Measurements from ENCODE around the gene ZFAND3. TPM values are rescaled to one million over a fixed set of nuclear protein-coding genes. Genes with fewer than 3 reads are reported as not detected.

The ZFAND3 gene
- total RNA-seq, 1 experiment from 2014 or later: 47.2 TPM

DNA sequence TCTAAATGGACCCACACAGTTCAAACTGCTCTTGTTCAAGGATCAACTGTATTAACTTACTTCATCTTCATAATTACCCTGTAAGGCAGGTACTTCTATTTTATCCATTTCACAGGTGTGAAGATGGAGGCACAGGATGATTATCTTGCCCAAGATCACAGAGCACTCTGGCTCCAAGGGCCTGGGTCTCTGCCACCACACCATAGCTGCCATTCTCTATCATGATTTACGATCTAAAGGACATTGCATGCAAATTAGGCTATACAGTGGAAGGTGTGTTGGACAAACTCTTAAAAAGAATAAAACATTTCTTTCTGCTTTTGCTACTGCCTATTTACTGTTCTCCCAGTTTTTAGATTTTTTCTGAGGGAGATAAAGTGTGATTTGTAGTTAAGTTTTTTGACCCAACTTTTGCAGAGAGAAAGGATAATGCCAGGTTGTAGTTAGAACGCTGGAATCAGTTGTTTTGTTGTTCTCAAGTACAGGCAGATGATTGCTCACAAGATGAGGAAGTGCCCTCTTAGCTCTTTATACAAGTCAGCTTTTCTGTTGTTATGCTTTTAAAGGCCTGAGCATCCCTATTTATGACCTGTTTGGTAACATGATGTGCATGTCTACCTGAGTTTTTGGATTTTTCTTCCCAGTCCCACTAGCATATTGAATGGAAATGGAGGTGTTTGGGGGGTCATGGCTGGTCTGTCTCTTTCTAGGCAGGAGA lies 247.9 kb downstream of the ZFAND3 start:
- ChIA-PET RAD21 (ENCODE audit: low non-redundant PET in 1 of 2, low total read pairs in 2 of 2, uncharacterized antibody in 2 of 2, unreplicated experiment in 2 of 2) (no interaction called here), CTCF (no interaction called here), POLR2A (no interaction called here)
- H3K27me3 ChIP-seq (ENCODE audit: insufficient read depth, low read length): no peaks in the 10 kb centered on the region
- ATAC-seq: no peak
- H3K79me2 ChIP-seq (ENCODE audit: insufficient read depth, low read length): no peaks in the 10 kb centered on the region; the same call in 1 of the 2 replicates
- no peaks in the 10 kb centered on the region for H3K4me1 ChIP-seq (ENCODE audit: control insufficient read depth in 1 of 2, insufficient read depth in 2 of 2, low read length in 2 of 2)
- DNase-seq (ENCODE audit: low read depth, low spot score): no peak
- no peak overlapping the region for H3K27ac ChIP-seq (ENCODE audit: low read depth, low read length)
- no peaks in the 10 kb centered on the region; the same call in 1 of the 2 replicates for H4K20me1 ChIP-seq (ENCODE audit: insufficient read depth)
- intact Hi-C loops (cut with micrococcal nuclease): no loop called here
- H3K36me3 ChIP-seq (ENCODE audit: control insufficient read depth in 1 of 2, insufficient read depth in 2 of 2, low read length in 2 of 2): peaks cover 0 to 3% of the 10 kb centered on the region in 2 experiments; a peak in 1 of 4 replicates
- no peak for TF ChIP-seq EZH2phosphoT487 (IDR thresholded peaks at IDR 0.05; ENCODE audit: borderline replicate concordance)
- no peak for TF ChIP-seq RAD21 (IDR thresholded peaks at IDR 0.05; ENCODE audit: low read depth)
- TF ChIP-seq SP1 (IDR thresholded peaks at IDR 0.05; ENCODE audit: low read depth): no peak
- TF ChIP-seq, protein P1, sequence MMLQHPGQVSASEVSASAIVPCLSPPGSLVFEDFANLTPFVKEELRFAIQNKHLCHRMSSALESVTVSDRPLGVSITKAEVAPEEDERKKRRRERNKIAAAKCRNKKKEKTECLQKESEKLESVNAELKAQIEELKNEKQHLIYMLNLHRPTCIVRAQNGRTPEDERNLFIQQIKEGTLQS (IDR thresholded peaks at IDR 0.05): no peak
- TF ChIP-seq CBX3 (IDR thresholded peaks at IDR 0.05; ENCODE audit: low read depth): no peak
- TF ChIP-seq POLR2A (IDR thresholded peaks at IDR 0.05; ENCODE audit: borderline replicate concordance, extremely low read depth, insufficient read depth, insufficient read length): no peak
- TF ChIP-seq YY1 (IDR thresholded peaks at IDR 0.05; ENCODE audit: extremely low read depth, insufficient replicate concordance, low read depth, low read length): no peak
- TF ChIP-seq EZH2 (IDR thresholded peaks at IDR 0.05): no peak
- no peak for TF ChIP-seq ZBTB33 (IDR thresholded peaks at IDR 0.05; ENCODE audit: extremely low read depth, insufficient replicate concordance, low read length)
- TF ChIP-seq CEBPB (IDR thresholded peaks at IDR 0.05; ENCODE audit: low read depth): no peak
- H3K9ac ChIP-seq (ENCODE audit: low read length): no peak overlapping the region
- H3K9me2 ChIP-seq (ENCODE audit: insufficient read depth): no peaks in the 10 kb centered on the region
- H3K4me2 ChIP-seq (ENCODE audit: low read length): no peak overlapping the region
- H3K9me3 ChIP-seq (ENCODE audit: control insufficient read depth in 1 of 2, insufficient read depth in 1 of 2, low read depth in 1 of 2, low read length in 2 of 2): no peaks in the 10 kb centered on the region
- BruUV-seq (replicated peaks): no TSS peak
- H2AFZ ChIP-seq (ENCODE audit: low read depth, low read length, poor library complexity, severe bottlenecking): no peak overlapping the region
- H3K4me3 ChIP-seq (replicated peaks in 1 of 2; ENCODE audit: low read depth in 1 of 2, low read length in 2 of 2): no peak overlapping the region
